GM18517 (cell line): Measurements from ENCODE around the gene CD79A.
A peak's percentile ranks its signal among the peaks of the same experiment; 100 is the strongest.

ENCODE experiments used
- ATAC-seq: cut with Tn5 transposase; IDR thresholded peaks from one replicate; pipeline ENCODE4 v1.9.1; 2021; ENCODE audit warnings: mild to moderate bottlenecking, moderate library complexity; ENCODE audit not compliant: unreplicated experiment

CD79A gene

GRCh38 chr19:41876847-41877832 is at the start of gene CD79A:
CD79A (plus strand) TSS chr19:41877279; CDS start chr19:41877305, 26 bp downstream.
- peak; percentile 63 for ATAC-seq

DNA sequence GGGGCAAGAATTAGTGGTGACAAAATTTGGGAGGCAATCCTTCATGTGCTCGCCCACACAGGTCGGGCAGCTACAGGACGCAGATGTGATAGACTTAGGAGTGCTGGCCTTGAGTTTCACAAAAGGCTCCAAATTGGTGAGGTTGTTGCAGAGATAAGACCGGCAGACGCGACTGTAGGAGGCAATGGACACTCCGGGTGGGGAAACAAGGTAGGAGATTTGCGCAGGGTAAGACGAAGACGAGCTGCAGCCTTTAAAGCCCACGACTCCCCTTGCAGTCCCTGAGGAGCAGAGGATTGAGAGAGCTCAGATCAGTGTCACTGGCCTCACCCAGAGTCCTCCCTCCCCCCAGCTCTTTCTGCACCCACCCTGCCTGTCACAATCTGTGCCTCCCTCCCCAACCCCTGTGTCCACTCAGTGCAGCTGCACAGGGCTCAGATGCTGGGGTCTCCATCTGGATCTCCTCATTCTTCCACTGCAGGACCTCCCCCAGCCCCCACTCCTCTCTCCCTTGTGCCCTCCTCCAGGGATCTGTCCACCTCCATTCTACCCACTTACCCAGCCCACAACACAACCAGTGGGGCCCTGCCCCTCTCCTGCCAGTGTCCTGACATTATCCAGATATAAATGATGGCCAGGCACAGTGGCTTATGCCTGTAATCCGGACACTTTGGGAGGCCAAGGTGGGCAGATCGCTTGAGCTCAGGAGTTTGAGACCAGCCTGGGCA is 38.9 kb upstream of the CD79A start:
- no peak for ATAC-seq

DNA sequence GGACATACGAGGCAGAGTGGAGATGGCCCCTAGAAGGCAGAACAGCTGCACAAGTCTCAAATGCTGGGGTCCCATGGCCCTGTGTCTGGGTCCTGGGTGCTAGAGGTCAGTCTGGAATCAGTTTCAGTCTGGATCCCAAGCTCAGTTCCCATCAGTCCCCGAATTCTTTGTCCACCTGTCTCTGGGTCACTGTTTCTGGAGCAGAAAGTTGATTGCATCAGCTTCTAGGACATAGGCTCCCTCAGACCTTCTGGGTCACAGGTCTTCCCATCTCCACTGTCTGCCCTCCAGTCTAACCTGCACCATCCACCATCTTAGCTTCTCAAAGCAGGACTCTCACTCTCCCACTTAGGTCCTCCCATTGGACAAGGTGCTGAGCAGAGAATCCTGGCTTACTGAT is 37.9 kb upstream of the CD79A start:
- ATAC-seq: no peak

DNA sequence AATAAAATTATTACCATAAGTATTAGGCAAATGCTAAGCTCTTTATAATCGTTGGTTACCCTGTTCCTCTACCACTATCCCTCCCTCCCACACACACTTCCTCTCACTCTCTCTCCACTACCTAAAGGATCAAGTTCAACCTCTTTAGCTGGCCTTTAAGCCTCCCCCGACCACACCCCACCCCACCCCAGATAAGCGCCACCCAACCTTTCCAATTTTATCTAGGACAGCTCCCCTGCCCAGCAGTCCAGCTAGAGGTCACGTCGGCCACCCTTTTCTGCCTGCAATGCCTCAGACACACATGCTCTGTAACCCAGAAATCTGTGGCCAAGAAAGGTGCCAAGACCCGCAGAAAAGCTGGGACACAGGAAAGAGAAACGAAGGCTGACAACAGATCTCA is 33.7 kb upstream of the CD79A start:
- ATAC-seq: no peak

DNA sequence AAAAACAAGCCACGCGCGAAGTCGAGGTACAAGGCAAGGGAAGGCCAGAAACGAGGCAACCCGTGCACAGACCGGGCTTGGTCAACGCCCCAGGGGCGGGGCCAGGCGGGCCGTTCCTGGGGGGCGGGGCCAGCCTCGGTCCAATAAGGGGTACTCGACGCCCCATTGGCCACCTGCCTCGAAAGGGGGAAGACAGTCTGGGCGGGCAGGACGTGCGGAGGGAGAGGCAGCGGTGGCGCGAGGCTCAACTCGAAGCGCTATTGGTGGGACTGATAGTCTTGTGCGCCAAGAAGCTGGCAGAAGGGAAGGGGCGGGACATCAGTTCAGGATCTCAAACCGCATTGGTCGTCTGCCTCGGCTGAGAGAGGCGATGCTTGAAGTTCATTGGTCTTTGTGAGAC is 32.5 kb upstream of the CD79A start, which contains the start of gene LYPD4:
Gene LYPD4 (minus strand): TSS at position 83 of the 400 bp plus-strand sequence. CDS start 5,398 bp downstream, outside the sequence.
- no peak for ATAC-seq

DNA sequence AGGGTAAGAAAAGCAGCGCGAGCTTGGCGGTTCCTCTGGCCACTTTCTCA is 32.3 kb upstream of the CD79A start, which contains the start of gene DMRTC2:
Gene DMRTC2 (plus strand): TSS at position 42 of the 50 bp plus-strand sequence. CDS start 2,387 bp downstream, outside the sequence.
- no peak for ATAC-seq

DNA sequence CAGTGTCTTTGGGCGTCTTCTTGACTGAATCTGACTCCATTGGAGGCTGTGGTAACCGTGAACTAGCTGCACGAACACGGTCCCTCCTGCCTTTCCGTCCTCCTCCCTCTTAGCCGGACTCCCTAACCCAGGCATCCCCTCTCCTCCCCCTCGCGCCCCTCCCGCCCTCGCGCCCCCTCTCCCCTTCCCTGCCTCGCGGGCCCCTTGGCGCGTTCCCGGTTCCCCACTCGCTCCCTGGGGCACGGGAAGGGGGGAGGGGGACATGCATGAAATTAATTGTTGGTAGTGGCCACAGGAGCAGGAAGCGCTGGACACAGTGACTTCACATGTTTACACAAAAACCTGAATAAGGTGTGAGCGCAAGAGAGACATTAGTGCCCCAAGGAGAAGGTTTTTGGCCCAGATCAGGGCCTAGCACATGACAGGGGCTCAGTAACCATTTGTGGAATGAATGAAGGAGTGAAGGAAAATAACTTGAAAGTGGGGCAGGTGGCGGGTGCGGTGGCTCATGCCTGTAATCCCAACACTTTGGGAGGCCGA is 32.0 kb upstream of the CD79A start:
- ATAC-seq: no peak

DNA sequence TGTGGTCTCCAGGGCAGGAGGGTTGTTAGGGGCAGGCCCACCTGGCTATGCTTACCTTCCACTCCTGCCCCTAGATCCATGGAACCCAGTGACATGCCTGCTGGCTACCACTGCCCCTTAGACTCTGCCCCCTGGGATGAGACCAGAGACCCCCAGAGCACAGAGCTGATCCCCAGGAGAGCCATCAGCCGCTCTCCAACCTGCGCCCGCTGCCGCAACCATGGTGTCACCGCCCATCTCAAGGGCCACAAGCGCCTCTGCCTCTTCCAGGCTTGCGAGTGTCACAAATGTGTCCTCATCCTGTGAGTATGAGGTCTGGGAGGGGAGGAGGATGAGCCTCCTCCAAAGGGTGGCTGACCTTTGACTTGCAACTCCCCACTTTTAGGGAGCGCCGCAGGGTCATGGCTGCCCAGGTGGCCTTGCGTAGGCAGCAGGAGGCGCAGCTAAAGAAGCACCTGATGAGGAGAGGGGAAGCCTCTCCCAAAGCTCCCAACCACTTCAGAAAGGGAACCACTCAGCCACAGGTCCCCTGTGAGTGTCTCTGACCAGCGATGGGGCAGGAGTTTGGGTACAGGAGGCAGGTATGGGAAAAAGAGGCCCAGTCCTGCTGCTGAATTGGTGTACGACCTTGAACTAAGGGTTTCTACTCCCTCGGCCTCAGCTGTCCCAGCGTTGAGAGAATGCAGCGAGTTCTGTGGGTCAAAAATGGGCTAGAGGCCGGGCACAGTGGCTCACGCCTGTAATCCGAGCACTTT is 29.6 kb upstream of the CD79A start:
- ATAC-seq: no peak

GRCh38 chr19:41848666-41849065 is 28.4 kb upstream of the CD79A start:
- ATAC-seq: no peak

DNA sequence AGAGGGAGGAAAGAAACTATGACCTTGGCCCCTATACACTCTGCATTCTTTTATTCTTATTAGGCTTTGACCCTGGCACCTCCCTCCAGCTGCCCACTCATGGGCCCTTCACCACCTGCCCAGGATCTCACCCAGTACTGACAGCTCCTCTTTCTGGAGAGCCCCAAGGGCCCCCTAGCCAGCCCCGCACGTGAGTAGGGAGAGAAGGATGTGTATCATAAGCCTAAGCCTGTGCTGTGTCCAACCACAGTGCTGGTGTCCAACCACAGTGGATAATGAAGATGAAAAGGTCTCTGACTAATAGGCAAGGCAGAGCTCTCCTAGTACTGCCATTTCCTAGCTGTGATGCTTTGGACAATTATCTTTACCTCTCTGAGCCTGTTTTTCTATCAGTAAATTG is 28.0 kb upstream of the CD79A start:
- ATAC-seq: no peak

GRCh38 chr19:41850381-41850780 is 26.7 kb upstream of the CD79A start:
- no peak for ATAC-seq

- ATAC-seq: no peak
These were observed 25.6 kb upstream of the CD79A start for GRCh38 chr19:41851456-41851855.

DNA sequence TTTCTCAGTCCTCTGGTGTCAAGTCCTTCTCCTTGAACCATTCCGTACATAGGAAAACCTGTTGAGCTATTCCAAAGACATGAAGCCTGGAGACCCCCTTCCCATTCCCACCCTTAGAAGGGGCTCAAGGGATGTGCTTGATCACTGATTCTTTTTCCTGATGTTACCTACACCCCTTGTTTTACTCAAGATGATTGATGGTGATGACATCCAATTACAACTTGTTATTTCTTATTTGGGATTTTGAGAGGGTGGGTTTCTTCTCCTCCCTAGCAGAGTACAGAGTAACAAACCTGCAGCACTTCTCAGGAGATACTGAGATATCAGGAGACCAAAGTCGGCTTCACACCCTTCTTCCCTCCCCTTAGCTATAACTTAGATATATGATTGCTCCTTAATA is 23.7 kb upstream of the CD79A start:
- ATAC-seq: no peak

DNA sequence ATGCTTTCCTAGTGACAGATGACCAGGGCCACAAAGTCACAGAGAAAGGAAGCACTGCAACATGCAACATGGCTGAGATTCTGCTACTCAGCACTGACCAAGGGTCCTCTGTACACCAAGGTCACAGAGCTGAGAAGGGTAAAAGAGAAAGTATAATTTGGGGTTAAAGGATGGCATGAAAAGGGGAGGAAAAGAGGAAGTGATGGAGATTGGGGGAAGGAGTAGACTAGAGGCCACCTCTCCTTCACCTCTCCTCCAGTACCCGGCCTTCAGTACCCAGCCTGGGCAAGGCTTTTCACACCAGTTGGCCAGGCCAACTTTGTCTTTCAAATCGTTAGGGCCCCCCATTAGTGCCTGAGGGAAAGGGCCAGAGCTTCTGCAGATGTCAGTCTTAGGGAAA is 23.3 kb upstream of the CD79A start:
- no peak for ATAC-seq

DNA sequence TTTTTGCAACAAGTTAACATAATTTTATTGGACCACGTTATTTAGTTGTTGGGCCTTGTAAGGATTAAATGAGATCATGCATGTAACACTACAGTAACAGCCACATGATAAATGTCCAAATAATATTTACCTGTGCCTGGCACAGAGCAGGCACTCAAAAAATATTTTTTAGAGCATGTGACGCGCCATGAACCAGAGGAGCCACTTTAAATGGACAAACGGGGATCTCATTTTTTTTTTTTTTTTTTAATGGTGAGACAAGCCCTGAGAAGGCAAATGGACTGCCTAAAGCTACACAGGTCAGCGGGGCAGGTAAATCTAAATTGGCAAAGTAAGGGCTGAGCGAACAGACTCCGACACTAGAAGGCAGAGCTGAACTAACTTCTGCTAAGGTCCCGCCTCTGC is 17.9 kb upstream of the CD79A start:
- ATAC-seq: no peak

GRCh38 chr19:41859618-41860418 is 17.3 kb upstream of the CD79A start, which contains the start of gene RPS19:
RPS19 (plus strand) TSS chr19:41860255; CDS start chr19:41860775, 520 bp downstream.
- peak; percentile 74 for ATAC-seq

- no peak for ATAC-seq
These were observed 16.5 kb upstream of the CD79A start for GRCh38 chr19:41860419-41861115.

GRCh38 chr19:41861116-41861768 is 15.8 kb upstream of the CD79A start:
- ATAC-seq: no peak

- no peak for ATAC-seq
These were observed 15.2 kb upstream of the CD79A start for GRCh38 chr19:41861846-41862245.
